Mucosa of rectum (tissue), 2 donors: Measurements from ENCODE around the gene SBK3.
"Not testable (repeated sequence)": the region's sequence is repeated elsewhere in the genome, so short reads cannot be mapped to it uniquely, and the experiment has no call there.

Experiments used
- H3K27ac ChIP-seq, 2 donors: one replicate each; pipeline ENCODE4 v1.7.0; 2013; ENCODE audit warnings: inconsistent platforms in 2 of 2, low read depth in 2 of 2, low read length in 2 of 2
- H3K27me3 ChIP-seq, 2 donors: one replicate each; pipeline ENCODE4 v1.7.0; 2013; ENCODE audit warnings: low read length in 2 of 2; ENCODE audit not compliant: control insufficient read depth in 2 of 2, insufficient read depth in 2 of 2
- H3K36me3 ChIP-seq, 2 donors: one replicate each; pipeline ENCODE4 v1.7.0; 2013; ENCODE audit warnings: low read length in 2 of 2; ENCODE audit not compliant: control insufficient read depth in 2 of 2, insufficient read depth in 2 of 2
- H3K4me1 ChIP-seq, 2 donors: one replicate each; pipeline ENCODE4 v1.7.0; 2013; ENCODE audit warnings: low read length in 2 of 2, mild to moderate bottlenecking in 1 of 2; ENCODE audit not compliant: control insufficient read depth in 2 of 2, insufficient read depth in 2 of 2
- H3K4me3 ChIP-seq, 2 donors: one replicate each; pipeline ENCODE4 v1.7.0; 2013; ENCODE audit warnings: low read length in 2 of 2
- H3K9ac ChIP-seq, 2 donors: one replicate each; pipeline ENCODE4 v1.7.0; 2013; ENCODE audit warnings: low read length in 2 of 2, low read depth in 1 of 2, mild to moderate bottlenecking in 1 of 2
- H3K9me3 ChIP-seq, 2 donors: one replicate each; pipeline ENCODE4 v1.7.0; 2013; ENCODE audit warnings: low read length in 2 of 2; ENCODE audit not compliant: control insufficient read depth in 2 of 2
- donor health status: healthy.
- donor health status: Normal muscosa, but diverticular disease.

Gene SBK3

DNA sequence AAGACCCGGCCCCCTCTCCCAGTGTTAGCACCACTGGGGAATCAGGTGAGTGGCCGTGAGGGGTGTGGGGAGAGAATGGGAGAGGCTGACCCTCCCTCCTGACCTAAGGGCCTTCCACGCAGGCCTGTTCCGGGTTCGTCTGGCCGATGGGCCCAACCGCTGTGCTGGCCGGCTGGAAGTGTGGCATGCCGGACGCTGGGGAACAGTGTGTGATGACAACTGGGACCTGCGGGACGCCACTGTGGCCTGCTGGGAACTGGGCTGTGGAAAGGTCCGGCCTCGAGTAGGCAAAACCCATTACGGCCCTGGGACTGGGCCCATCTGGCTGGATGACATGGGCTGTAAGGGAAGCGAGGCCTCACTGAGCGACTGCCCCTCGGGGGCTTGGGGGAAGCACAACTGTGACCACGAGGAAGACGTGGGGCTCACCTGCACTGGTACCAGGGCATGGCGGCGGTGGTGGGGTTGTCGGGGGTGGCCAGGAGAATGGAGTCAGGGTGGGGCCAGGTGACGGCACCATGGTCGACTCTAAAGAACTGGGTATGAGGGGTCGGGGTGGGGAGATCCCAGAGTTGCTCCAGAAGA lies 44.9 kb downstream of the SBK3 start:
- H3K9me3 ChIP-seq: no peaks in the 10 kb centered on the region
- no peaks in the 10 kb centered on the region for H3K36me3 ChIP-seq
- H3K9ac ChIP-seq: no peak overlapping the region
- no peaks in the 10 kb centered on the region for H3K27me3 ChIP-seq
- H3K4me3 ChIP-seq: no peak overlapping the region
- H3K27ac ChIP-seq: no peak overlapping the region
- H3K4me1 ChIP-seq: no peaks in the 10 kb centered on the region

DNA sequence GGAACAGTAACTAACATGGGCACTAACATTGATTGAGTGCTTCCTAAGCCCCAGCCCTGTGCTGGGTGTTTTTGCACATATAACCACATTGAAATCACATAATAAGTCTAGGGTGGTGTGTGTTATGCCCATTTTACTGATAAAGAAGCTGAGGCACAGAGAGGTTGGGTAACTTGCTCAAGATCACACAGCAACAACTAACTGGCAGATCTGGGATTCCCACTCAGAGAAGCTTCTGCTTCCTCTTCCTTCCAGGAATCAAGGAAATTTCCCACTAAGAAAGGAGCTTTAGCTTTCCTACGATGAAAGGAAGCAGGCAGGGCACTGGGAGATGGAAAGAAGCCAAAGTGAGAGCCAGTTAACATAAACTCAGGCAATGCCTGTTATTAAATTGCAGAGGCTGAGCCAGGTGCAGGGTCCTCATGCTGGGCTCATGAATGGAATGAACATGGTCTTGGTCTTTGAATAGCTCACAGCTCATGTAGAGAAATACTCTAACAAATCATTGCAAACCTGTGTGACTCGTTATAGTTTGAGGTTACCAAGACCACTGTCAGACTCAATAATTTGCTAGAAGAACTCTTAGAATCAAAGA lies 47.0 kb downstream of the SBK3 start:
- H3K27ac ChIP-seq: no peak overlapping the region
- H3K9ac ChIP-seq: no peak overlapping the region
- H3K27me3 ChIP-seq: peaks cover 0 to 4% of the 10 kb centered on the region in 2 donors
- H3K4me3 ChIP-seq: no peak overlapping the region
- H3K9me3 ChIP-seq: no peaks in the 10 kb centered on the region
- no peaks in the 10 kb centered on the region for H3K36me3 ChIP-seq
- H3K4me1 ChIP-seq: peaks cover 0 to 2% of the 10 kb centered on the region in 2 donors

DNA sequence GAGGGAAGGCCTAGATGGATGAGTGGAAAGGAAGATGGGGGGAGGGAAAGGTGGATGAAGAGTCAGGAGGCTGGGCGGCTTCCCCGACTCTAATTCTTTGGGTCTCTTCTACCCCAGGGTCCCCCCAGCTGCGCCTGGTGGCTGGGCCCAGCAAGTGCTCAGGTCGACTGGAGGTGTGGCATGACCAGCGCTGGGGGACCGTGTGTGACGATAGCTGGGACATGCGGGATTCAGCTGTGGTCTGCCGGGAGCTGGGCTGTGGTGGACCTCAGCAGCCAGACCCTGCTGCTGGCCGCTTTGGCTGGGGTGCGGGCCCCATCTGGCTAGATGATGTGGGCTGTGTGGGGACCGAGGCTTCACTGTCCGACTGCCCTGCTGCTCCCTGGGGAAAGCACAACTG lies 47.6 kb downstream of the SBK3 start:
- Histone ChIP-seq H3K9me3 (no peaks in the 10 kb centered on the region), H3K36me3 (no peaks in the 10 kb centered on the region), H3K4me3 (no peak overlapping the region), H3K9ac (no peak overlapping the region), H3K27ac (no peak overlapping the region), H3K27me3 (peaks cover 0 to 4% of the 10 kb centered on the region in 2 donors), H3K4me1 (peaks cover 0 to 2% of the 10 kb centered on the region in 2 donors)

DNA sequence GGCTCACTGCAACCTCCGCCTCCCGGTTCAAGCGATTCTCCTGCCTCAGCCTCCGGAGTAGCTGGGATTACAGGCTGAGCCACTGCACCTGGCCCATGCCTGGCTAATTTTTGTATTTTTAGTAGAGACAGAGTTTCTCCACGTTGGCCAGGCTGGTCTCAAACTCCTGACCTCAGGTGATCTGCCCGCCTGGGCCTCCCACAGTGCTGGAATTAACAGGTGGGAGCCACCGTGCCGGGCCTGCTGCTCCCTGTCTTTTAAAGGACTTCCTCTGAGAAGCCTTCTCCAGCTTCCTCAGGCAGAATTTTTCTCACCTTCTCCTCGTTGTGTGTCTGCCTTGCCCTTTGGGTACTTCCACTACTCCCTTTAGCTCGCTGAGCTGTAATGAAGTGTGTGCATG lies 48.5 kb downstream of the SBK3 start:
- not testable (repeated sequence) for H3K27ac ChIP-seq, H3K4me1 ChIP-seq, H3K9me3 ChIP-seq, H3K36me3 ChIP-seq, H3K4me3 ChIP-seq, H3K27me3 ChIP-seq, H3K9ac ChIP-seq

DNA sequence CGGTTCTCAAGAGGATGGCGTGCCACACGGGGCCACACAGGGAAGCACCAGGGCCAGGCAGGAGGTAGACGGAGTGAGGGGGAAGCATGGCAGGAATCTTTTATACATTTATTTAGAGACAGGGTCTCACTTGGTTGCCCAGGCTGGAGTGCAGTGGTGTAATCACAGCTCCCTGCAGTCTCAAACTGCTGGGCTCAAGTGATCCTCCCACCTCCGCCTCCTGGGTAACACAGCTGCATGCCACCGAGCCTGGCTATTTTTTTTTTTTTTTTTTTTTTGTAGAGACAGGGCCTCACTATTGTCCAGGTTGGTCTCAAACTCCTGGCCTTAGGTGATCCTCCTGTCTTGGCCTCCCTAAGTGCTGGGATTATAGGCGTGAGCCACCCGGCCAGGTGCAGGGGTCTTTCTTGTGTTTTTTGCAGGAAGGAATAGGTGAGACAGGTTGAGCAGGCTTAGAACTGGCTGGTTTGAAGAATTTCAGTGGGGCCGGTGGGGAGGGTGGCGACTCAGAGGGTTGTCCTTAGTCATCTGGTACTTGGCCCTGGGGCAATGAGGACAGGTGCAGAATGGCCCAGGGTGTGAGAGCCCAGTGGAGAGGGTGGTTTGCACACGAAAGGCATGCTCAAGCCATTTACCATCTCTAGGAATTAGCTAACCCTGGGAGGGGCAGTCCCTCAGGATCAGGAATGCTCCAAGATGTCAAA lies 49.5 kb downstream of the SBK3 start:
- Histone ChIP-seq H3K27ac (no peak overlapping the region), H3K4me3 (no peak overlapping the region), H3K4me1 (peaks cover 0 to 5% of the 10 kb centered on the region in 2 donors), H3K27me3 (peaks cover 3 to 9% of the 10 kb centered on the region in 2 donors), H3K36me3 (no peaks in the 10 kb centered on the region), H3K9me3 (no peaks in the 10 kb centered on the region), H3K9ac (no peak overlapping the region)

DNA sequence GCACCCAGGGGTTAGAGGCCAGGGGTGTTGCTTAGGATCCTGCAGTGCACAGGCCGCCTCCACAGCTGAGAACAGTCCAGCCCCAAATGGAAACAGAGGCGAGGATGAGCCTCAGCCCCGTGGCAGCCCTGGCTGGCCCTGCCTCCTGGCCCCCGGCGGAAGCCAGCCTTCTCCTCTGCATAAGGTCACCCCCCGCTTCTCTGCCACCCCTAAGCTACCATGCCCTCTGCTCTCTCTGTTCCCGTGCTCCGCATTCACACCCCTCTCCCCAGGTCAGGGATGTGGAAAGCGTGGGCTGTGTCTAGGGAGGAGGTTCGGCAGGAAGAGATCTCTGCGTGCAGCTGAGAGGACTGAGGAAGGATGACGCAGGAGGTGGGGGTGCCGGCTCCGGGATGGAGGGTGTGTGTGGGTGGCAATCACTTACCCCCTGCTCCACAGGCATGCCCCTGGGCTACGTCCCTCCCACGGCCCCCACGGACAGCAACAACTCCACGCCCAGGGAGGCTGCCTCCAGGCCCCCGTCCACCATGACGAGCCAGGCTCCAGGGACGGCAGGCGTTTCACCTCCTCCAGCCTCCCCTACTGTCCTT lies 51.1 kb downstream of the SBK3 start:
- no peaks in the 10 kb centered on the region for H3K36me3 ChIP-seq
- peak overlapping the region; percentile 41 to 58 for H3K27ac ChIP-seq
- H3K4me3 ChIP-seq: peak overlapping the region in 1 of 2 donors; percentile 22
- H3K9ac ChIP-seq: peak overlapping the region in 1 of 2 donors; percentile 53
- peaks cover 3 to 9% of the 10 kb centered on the region in 2 donors for H3K27me3 ChIP-seq
- H3K9me3 ChIP-seq: no peaks in the 10 kb centered on the region
- H3K4me1 ChIP-seq: peaks cover 0 to 5% of the 10 kb centered on the region in 2 donors

DNA sequence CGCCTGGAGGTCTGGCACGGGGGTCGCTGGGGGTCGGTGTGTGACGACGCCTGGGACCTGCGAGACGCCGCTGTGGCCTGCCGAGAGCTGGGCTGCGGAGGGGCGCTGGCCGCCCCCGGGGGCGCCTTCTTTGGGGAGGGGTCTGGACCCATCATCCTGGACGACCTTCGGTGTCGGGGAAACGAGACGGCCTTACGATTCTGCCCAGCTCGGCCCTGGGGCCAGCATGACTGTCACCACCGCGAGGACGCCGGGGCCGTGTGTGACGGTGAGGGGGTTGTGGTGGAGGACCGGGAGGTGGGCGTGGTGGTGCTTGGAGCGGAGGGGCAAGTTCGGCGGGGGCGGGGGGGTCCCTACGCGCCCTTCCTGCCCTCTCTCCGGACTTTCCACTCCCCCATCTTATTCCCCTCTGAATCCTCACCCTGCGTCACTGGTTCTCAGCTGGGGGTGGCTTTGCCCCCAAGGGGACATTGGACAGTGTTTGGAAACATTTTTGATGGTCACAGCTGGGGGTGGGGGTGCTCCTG lies 51.6 kb downstream of the SBK3 start:
- Histone ChIP-seq H3K27me3 (peaks cover 3 to 9% of the 10 kb centered on the region in 2 donors), H3K9me3 (no peaks in the 10 kb centered on the region), H3K9ac (peak overlapping the region in 1 of 2 donors; percentile 53), H3K36me3 (no peaks in the 10 kb centered on the region), H3K4me3 (peak overlapping the region in 1 of 2 donors; percentile 22), H3K27ac (peak overlapping the region; percentile 41 to 58), H3K4me1 (peaks cover 0 to 5% of the 10 kb centered on the region in 2 donors)

DNA sequence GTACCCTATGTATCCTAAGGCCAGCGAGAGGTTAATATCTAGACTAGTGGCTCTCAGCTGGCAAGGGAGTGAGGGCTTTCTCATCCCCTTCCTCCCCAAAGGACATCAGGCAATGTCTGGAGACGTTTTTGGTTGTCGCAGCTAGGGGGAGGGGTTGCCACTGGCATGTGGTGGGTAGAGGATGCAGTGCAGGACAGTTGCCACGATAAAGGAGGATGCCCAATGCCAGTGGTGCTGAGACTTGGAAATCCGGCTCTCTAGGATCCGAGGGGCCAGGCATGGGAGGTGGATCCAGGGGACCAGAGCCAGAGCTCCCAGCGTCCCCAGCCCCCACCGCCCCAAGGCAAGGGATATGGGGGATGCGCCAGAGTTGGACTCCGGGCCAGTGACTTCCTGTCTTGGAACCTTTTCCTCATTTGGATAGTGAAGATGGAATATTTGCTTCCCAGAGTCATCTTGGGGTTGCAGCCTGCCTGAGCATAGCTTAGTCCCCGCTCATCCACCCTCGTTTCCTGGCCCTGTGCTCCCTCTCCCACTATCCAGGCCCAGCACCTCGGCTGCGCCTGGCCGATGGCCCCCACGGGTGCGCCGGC lies 52.2 kb downstream of the SBK3 start:
- H3K27ac ChIP-seq: peak overlapping the region; percentile 2 to 32
- H3K27me3 ChIP-seq: peaks cover 3 to 9% of the 10 kb centered on the region in 2 donors
- no peaks in the 10 kb centered on the region for H3K36me3 ChIP-seq
- no peak overlapping the region for H3K9ac ChIP-seq
- H3K4me1 ChIP-seq: peaks cover 0 to 5% of the 10 kb centered on the region in 2 donors
- H3K9me3 ChIP-seq: no peaks in the 10 kb centered on the region
- no peak overlapping the region for H3K4me3 ChIP-seq

DNA sequence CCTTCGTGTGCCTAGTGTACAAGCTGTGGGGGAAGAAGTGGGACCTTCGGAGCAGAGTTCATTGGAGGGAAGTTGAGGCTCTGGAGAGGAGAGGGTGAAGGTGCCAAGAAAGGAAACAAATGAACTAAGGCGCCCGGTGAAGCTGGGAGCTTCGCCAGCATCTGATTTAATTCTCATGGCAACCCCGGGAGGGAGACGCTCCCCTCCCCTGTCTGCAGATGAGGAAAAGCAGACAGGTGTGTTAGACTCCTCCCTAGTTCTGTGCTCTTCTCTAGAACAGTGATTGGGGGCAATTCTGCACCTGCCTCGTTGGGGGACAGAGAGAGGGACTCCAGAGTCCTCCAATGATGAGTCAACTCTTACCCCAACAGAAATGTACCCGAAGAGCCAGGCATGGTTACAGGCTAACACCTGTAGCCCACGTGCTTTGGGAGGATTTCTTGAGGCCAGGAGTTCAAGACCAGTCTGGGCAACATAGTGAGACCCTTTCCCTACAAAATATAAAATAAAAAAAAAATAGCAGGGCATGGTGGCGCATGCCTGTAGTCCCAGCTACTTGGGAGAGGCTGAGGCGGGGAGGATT lies 52.9 kb downstream of the SBK3 start:
- Histone ChIP-seq H3K4me3 (no peak overlapping the region), H3K9me3 (no peaks in the 10 kb centered on the region), H3K4me1 (peaks cover 0 to 5% of the 10 kb centered on the region in 2 donors), H3K27ac (no peak overlapping the region), H3K27me3 (peaks cover 3 to 9% of the 10 kb centered on the region in 2 donors), H3K36me3 (no peaks in the 10 kb centered on the region), H3K9ac (no peak overlapping the region)
